ENCODE data around the gene TACR2.

DNA sequence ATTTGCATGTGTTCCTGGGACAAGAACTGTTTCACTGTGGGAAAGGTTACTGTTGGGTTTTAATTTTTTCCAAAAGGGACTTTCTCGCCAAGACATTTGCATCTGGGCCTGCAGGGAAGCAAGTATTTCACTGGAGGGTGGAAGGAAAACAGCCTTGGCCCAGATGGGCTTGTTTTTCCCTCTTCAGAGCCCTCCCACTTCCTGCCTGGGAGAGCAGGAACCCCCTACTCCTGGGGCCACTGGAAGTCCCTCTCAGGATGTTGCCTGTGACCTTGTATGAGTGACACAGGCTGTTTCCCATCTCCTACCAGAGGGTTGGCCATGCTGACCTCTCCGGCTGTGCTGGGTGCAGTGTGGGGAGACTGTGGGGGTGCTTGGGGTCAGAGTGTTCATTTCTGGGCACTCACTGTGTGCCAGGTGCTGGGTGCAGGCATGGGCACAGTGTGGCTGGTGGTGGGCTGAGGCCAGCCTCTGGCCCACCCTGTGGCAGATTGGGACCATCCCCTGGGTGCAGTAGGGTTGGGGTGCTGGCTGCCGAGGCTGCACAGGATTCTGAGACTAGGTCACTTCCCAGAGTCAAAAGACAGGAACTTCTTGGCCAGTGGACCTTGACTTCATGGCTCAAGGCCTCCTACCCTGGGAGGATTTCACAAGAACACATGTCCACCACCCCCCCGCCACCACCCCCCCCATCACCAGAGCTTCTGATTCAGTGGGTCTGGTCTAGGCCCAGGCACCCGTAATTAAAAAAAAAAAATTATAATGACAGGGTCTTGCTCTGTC, 44.7 kb upstream of the TACR2 start:
- TF ChIP-seq CTCF (IDR thresholded peaks at IDR 0.05; ENCODE audit: low read depth, low read length) (no peak), EZH2phosphoT487 (IDR thresholded peaks at IDR 0.05; ENCODE audit: low read depth) (no peak)
